Peyer's patch (tissue), 4 donors: ENCODE data around the gene LAMA1.

ENCODE experiments used
- POLR2A ChIP-seq, 2 donors: fragments of 450-650 bp; IDR thresholded peaks; one replicate each; pipeline ENCODE4 v1.5.1; 2017; ENCODE audit warnings: antibody characterized with exemption in 2 of 2, mild to moderate bottlenecking in 2 of 2, moderate library complexity in 2 of 2
- TF ChIP-seq, protein P1 (sequence below), 6 experiments: fragments of 450-650 bp in 4 of 6; fragments of 200-600 bp in 2 of 6; sonication (generic) in 1 of 6; IDR thresholded peaks; one replicate each; pipeline ENCODE4 v1.5.1; 2017 to 2019; ENCODE audit warnings: antibody characterized with exemption in 6 of 6, mild to moderate bottlenecking in 3 of 6, moderate library complexity in 1 of 6

DNA sequence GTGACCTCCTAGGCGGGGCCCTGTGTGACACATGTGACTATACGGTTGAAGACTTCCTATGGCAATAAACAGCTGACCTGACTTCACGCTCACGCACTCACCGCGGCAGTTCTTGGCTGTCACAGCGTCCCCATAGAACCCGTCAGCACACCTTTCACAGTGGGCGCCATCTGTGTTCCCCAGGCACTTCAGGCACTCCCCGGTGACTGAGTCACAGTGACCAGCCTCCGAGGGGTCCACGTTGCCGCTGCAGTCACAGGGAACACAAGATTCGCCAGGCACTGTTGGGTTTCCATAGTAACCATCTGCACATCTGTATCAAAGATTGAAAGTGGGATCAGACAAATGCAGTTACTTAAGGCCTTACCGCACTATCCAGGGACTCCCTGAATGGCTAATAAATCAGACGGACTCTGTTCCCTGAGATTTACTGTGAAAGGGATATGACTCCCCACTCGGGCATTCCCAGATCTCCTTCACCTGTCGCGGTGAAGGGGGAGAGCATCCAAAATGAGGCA, 94.5 kb downstream of the LAMA1 start:
- TF ChIP-seq, protein P1, sequence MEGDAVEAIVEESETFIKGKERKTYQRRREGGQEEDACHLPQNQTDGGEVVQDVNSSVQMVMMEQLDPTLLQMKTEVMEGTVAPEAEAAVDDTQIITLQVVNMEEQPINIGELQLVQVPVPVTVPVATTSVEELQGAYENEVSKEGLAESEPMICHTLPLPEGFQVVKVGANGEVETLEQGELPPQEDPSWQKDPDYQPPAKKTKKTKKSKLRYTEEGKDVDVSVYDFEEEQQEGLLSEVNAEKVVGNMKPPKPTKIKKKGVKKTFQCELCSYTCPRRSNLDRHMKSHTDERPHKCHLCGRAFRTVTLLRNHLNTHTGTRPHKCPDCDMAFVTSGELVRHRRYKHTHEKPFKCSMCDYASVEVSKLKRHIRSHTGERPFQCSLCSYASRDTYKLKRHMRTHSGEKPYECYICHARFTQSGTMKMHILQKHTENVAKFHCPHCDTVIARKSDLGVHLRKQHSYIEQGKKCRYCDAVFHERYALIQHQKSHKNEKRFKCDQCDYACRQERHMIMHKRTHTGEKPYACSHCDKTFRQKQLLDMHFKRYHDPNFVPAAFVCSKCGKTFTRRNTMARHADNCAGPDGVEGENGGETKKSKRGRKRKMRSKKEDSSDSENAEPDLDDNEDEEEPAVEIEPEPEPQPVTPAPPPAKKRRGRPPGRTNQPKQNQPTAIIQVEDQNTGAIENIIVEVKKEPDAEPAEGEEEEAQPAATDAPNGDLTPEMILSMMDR (IDR thresholded peaks at IDR 0.05), result no peak
- TF ChIP-seq POLR2A (IDR thresholded peaks at IDR 0.05), result no peak
